ENCODE measurements around the gene ACADL.
A peak's percentile ranks its signal among the peaks of the same experiment; 100 is the strongest.

DNA sequence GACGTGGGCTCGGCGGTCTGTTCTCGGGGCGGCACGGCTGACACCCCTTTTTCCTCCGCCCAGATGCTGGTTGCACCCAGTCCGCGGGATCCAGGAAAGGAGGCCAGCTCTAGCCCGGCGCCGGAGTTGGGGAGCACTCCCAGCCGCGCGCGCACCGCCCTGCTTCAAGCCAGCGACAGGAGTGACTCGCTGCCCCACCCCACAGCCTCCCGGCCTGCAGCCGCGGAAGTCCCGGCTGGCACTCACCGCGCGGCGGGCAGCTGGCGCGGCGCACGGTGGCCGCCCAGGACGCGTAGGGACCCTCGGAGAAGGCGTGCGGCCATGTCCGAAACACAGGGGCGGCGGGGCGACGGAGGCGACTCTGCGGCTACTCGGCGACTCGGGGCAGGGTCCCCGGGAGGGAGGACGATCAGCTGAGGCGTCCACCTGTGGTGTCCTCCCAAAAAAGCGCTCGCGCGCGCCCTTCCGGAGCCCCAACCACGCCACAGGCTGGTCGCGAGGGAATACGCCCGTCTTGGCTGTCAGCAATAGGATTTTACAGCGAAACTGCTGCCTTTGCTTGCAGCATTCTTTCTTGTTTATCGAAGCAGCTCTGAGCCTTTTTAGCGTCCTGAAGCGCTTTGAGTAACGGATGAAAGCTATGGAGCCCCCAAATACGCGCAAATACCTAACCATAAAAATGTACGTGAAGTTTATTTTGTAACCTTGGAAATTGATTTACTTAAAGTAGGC, at the start of gene ACADL:
- TF ChIP-seq ZNF331 (CRISPR knock-in tag; IDR thresholded peaks at IDR 0.05; ENCODE audit: low read depth), result no peak
- TF ChIP-seq, protein P1, sequence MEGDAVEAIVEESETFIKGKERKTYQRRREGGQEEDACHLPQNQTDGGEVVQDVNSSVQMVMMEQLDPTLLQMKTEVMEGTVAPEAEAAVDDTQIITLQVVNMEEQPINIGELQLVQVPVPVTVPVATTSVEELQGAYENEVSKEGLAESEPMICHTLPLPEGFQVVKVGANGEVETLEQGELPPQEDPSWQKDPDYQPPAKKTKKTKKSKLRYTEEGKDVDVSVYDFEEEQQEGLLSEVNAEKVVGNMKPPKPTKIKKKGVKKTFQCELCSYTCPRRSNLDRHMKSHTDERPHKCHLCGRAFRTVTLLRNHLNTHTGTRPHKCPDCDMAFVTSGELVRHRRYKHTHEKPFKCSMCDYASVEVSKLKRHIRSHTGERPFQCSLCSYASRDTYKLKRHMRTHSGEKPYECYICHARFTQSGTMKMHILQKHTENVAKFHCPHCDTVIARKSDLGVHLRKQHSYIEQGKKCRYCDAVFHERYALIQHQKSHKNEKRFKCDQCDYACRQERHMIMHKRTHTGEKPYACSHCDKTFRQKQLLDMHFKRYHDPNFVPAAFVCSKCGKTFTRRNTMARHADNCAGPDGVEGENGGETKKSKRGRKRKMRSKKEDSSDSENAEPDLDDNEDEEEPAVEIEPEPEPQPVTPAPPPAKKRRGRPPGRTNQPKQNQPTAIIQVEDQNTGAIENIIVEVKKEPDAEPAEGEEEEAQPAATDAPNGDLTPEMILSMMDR (conservative IDR thresholded peaks at IDR 0.05; ENCODE audit: low read depth in 2 of 2), result no peak
- TF ChIP-seq EZH2phosphoT487 (IDR thresholded peaks at IDR 0.05; ENCODE audit: unreplicated experiment), result no peak
- peak; percentile 2 for TF ChIP-seq EZH2 (IDR thresholded peaks at IDR 0.05; ENCODE audit: low read depth, unreplicated experiment)
